Suprapubic skin (tissue), 3 donors: Measurements from ENCODE around the gene ATXN2.
"Not testable (repeated sequence)": the region's sequence is repeated elsewhere in the genome, so short reads cannot be mapped to it uniquely, and the experiment has no call there.

Source experiments
- POLR2A ChIP-seq, 2 donors: fragments of 450-650 bp; IDR thresholded peaks; one replicate each; pipeline ENCODE4 v1.6.1; 2017; ENCODE audit warnings: antibody characterized with exemption in 2 of 2, mild to moderate bottlenecking in 2 of 2, moderate library complexity in 2 of 2
- TF ChIP-seq, protein P1 (sequence below), 2 donors: fragments of 200-600 bp in 1 of 2; fragments of 450-650 bp in 1 of 2; sonication (generic) in 1 of 2; IDR thresholded peaks; one replicate each; pipeline ENCODE4 v1.5.1; 2016 to 2019; ENCODE audit warnings: antibody characterized with exemption in 2 of 2, mild to moderate bottlenecking in 1 of 2, moderate library complexity in 1 of 2

DNA sequence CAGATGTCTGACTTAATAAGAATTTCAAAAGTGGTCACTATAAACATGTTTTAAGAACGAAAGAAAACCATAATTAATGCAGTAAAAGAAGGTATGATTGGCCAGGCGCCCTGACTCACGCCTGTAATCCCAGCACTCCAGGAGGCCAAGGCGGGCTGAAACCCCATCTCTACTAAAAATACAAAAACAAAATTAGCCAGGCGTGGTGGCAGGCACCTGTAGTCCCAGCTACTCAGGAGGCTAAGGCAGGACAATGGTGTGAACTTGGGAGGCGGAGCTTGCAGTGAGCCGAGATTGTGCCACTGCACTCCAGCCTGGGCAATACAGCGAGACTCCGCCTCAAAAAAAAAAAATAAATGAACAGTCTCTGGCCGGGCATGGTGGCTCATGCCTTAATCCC, 38.3 kb downstream of the ATXN2 start:
- TF ChIP-seq, protein P1, sequence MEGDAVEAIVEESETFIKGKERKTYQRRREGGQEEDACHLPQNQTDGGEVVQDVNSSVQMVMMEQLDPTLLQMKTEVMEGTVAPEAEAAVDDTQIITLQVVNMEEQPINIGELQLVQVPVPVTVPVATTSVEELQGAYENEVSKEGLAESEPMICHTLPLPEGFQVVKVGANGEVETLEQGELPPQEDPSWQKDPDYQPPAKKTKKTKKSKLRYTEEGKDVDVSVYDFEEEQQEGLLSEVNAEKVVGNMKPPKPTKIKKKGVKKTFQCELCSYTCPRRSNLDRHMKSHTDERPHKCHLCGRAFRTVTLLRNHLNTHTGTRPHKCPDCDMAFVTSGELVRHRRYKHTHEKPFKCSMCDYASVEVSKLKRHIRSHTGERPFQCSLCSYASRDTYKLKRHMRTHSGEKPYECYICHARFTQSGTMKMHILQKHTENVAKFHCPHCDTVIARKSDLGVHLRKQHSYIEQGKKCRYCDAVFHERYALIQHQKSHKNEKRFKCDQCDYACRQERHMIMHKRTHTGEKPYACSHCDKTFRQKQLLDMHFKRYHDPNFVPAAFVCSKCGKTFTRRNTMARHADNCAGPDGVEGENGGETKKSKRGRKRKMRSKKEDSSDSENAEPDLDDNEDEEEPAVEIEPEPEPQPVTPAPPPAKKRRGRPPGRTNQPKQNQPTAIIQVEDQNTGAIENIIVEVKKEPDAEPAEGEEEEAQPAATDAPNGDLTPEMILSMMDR (IDR thresholded peaks at IDR 0.05): not testable (repeated sequence)
- not testable (repeated sequence) for TF ChIP-seq POLR2A (IDR thresholded peaks at IDR 0.05)
